NOMO-1 (cell line): ENCODE results near the gene SLC25A6.
"Not testable (repeated sequence)": the region's sequence is repeated elsewhere in the genome, so short reads cannot be mapped to it uniquely, and the experiment has no call there.

Experiments used
- DNase-seq, 2 experiments: peaks; one replicate each; lab custom pipeline; 2025; ENCODE audit not compliant: unreplicated experiment in 2 of 2; lab: John Stamatoyannopoulos, UW

Gene SLC25A6

DNA sequence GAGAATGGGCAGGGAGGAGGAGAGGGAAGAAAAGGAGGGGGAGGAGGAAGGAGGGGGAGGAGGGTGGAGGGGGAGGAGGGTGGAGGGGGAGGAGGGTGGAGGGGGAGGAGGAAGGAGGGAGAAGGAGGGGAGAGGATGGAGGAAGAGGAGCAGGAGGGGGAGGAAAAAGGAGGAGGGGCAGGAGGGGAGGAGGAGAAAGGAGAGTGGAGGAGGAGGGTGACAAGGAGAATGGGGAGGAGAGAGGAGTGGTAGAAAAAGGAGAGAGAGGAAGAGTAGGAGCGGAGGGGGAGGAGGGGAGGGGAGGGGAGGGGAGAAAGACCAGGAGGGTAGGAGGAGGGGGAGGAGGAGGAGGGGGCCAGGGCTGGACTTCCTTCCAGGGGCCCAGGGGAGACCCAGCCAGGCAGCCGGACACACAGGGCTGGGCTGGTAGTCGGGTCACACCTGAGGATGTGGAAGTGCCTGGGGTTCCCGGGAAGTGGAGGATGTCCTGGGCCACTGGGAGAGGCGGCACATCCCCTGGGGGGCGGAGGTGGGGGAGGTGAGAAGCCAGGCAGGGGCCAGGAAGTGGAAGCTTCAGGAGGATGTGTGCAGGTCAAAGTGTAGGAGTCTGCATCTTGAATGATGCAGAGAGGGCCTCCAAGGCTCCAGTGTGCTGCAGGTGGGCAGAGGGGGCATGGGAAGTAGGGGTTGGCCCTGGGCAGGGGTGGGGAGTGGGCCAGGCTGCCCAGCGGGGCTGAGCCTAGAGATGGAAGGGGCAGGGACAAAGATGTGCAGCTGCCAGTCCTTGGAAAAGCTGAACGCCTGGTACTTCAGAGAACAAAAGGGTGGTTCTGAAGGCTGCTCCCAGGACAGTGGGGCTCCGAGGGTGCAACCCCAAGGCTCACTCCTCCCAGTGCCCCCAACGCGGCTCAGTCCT is 36.5 kb downstream of the SLC25A6 start:
- no peak for DNase-seq

DNA sequence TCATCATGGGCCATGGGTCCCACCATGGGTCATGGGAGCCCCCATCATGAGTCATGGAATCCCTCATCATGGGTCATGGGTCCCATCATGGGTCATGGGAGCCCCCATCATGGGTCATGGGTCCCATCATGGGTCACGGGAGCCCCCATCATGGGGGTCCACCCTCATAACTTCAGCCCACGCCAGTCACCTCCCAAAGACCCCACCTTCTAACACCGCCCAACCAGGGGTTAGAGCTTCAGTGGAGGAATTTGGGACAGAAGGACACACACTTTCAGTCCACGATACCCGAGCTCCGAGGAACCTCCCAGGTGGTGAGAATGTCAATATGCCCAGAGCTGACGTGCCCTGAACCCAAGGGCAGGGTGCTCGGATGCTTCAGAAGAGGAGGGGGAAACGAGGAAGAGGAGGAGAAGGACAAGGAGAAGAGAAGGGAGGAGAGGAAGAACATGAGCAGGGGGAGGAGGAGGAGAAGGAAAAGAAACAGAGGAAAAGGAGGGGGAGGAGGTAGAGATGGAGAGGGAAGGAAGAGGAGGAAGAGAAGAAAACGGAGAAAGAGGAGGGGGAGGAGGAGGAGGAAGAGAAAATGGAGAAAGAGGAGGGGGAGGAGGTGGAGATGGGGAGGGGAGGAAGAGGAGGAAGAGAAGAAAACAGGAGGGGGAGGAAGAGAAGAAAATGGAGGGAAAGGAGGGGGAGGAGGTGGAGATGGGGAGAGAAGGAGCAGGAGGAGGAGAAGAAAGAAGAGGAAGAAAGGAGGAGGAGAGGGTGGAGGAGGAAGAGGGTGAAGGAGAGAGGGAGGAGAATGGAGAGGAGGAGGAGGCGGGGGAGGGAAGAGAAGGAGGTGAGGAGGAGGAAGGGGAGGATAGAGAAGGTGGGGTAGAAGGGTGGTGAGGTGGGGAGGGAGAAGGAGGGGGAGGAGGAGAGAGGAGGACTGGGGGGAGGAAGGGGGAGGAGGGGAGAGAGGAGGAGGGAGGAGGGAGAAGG is 37.6 kb downstream of the SLC25A6 start:
- DNase-seq, result no peak

DNA sequence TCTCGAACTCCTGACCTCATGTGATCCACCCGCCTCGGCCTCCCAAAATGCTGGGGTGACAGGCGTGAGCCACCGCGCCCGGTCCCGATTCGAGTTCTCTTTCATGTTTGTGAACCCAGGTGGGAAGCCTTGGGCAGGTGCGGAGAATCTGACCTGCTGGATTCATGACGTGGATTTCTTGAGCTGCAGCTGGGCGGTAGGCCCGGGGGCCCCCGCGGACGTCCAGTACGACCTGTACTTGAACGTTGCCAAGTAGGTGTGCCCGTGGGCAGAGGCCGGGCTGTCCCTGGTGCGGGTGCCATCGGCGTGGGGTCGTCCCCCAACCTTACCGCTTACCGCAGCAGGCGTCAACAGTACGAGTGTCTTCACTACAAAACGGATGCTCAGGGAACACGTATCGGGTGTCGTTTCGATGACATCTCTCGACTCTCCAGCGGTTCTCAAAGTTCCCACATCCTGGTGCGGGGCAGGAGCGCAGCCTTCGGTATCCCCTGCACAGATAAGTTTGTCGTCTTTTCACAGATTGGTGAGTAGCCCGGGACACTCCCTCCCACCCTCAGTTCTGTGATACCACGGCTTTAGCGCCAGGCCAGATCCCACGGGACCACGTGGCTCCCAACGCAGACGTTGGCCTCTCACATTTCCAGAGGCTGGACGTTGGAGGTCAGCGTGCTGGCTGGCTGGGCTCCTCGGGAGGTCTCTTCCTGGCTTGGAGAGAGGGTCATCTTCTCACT is 39.8 kb downstream of the SLC25A6 start:
- DNase-seq, result no peak

DNA sequence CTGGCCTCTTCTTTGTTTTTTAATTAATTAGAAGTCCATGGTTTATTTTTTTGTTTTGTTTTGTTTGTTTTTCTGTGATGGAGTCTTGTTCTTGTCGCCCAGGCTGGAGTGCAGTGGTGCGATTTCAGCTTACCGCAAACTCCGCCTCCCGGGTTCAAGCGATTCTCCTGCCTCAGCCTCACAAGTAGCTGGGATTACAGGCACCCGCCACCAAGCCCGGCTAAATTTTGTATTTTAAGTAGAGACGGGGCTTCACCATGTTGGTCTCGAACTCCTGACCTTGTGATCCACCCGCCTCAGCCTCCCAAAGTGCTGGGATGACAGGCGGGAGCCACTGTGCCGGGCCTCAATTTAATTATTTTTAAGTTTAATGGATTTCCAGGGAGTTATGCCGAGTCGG is 42.3 kb downstream of the SLC25A6 start:
- not testable (repeated sequence) for DNase-seq

- no peak for DNase-seq
Measured at GRCh38 chrX:1341545-1342184, 50.2 kb downstream of the SLC25A6 start.

DNA sequence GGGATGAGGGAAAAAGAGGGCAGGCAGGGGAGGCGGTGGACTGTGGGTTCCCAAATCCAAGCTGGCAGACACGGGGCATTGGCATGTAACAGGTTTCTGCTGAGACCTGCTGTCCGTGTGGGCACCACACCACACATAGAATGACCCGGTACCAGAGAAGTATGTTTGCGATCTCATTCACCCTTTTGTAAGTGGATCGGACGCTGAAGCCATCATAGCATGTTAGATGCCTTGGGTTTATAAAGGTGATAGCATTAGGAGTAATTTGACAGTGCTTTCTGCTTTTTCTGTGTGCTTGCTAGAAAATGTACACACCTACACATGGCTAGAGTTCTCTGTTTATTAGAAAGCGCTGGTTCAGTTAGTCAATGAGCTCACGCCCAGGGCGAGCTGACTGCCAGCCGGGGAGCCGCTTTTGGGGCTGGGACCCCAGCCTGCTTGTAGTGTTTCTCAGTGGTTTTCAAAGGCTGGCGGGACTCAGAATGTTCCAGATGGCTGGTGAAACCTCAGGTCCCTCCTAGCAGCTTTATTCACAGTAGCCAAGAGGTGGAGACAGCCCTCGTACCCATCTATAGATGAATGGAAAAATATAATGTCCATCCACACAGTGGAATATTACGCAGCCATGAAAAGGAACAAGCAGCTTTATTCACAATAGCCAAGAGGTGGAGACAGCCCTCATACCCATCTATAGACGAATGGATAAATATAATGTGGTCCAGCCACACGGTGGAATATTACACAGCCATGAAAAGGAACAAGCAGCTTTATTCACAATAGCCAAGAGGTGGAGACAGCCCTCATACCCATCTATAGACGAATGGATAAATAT is 54.7 kb downstream of the SLC25A6 start:
- peak in 1 of 2 experiments; percentile 51 for DNase-seq

DNA sequence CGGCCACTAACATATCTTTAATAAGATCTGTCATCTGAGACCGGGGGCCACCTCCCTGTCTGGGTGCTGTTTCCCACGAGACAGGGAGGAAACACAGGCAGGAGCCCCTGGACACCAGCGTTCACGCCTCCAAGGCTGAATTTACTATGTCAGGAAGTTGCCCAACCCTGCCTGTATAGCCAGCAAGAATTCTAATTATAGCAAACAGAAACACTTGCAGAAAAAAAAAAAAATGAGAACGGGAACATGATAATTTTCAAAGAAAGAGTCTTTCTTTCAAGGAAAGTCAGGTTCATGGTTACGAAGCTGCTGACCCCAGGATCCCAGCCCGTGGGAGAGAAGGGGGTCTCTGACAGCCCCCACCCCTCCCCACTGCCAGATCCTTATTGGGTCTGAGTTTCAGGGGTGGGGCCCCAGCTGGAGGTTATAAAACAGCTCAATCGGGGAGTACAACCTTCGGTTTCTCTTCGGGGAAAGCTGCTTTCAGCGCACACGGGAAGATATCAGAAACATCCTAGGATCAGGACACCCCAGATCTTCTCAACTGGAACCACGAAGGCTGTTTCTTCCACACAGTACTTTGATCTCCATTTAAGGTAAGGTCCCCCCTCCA is 55.5 kb downstream of the SLC25A6 start, which contains the start of gene IL3RA:
IL3RA (plus strand) TSS at position 455 of the 613 bp plus-strand sequence. CDS start 4,981 bp downstream, outside the sequence.
- peak; percentile 72 to 94 for DNase-seq
